Endothelial cell of umbilical vein (primary cell): Measurements from ENCODE around the gene TRAPPC2. TPM values are rescaled to one million over a fixed set of nuclear protein-coding genes. Genes with fewer than 3 reads are reported as not detected.

ENCODE experiments used
- BruUV-seq: library from RNA; stranded (reverse); fragments of 400-500 nt; replicated peaks from 2 replicates; lab custom pipeline; 2021; lab: Mats Ljungman, UMichigan
- CTCF ChIA-PET: fragments of 300-600, 350-600 bp; sonication (Branson Sonifier 250); formaldehyde crosslinking; loops from one replicate; lab custom pipeline; 2021; ENCODE audit warnings: antibody characterized with exemption, inconsistent platforms; lab: Charles Lee
- POLR2A ChIA-PET: fragments of 300-600, 350-600 bp; sonication (Branson Sonifier 250); formaldehyde crosslinking; loops from one replicate; lab custom pipeline; 2021; ENCODE audit warnings: antibody characterized with exemption, inconsistent platforms; lab: Charles Lee
- DNase-seq: peaks from one replicate; pipeline ENCODE4 v3.0.0-alpha.2; 2011; ENCODE audit warnings: low read depth, low spot score
- FAIRE-seq: peaks from 2 replicates; lab custom pipeline; 2011; peaks lifted over from hg19 to GRCh38; lab: Jason Lieb, UNC
- H2AFZ ChIP-seq: 2 replicates; pipeline ENCODE4 v1.6.0; 2012; ENCODE audit warnings: low read depth, low read length, control low read depth, inconsistent platforms
- H3K27ac ChIP-seq: 2 replicates; pipeline ENCODE4 v1.5.1; 2011; ENCODE audit warnings: low read depth, mild to moderate bottlenecking, control low read depth, low read length, moderate library complexity; ENCODE audit not compliant: insufficient read depth
- H3K27me3 ChIP-seq, 2 experiments: 2 replicates each; pipeline versions ENCODE4 v1.6.0 to v1.6.1; 2011; ENCODE audit warnings: low read length in 2 of 2, mixed read lengths in 1 of 2; ENCODE audit not compliant: control insufficient read depth in 2 of 2, insufficient read depth in 2 of 2
- H3K36me3 ChIP-seq, 2 experiments: 2 replicates in 1 of 2; 3 replicates in 1 of 2; pipeline ENCODE4 v1.5.1; 2011; ENCODE audit warnings: low read length in 2 of 2, mild to moderate bottlenecking in 1 of 2, moderate library complexity in 1 of 2; ENCODE audit not compliant: control insufficient read depth in 2 of 2, insufficient read depth in 2 of 2; ENCODE audit errors: extremely low read depth in 1 of 2
- H3K4me1 ChIP-seq: 3 replicates; pipeline ENCODE4 v1.5.1; 2011; ENCODE audit warnings: mild to moderate bottlenecking, low read length; ENCODE audit not compliant: control insufficient read depth, insufficient read depth; ENCODE audit errors: extremely low read depth
- H3K4me2 ChIP-seq: 2 replicates; pipeline ENCODE4 v1.6.1; 2011; ENCODE audit warnings: low read length, control low read depth, mixed read lengths; ENCODE audit not compliant: insufficient read depth
- H3K4me3 ChIP-seq, 3 experiments: fragments of 200-600 bp in 1 of 3; sonication (generic), shearing (Covaris generic) in 1 of 3; replicated peaks in 1 of 3; 2 replicates each; pipeline ENCODE4 v1.5.1; 2011 to 2016; ENCODE audit warnings: control low read depth in 3 of 3, low read length in 3 of 3, mild to moderate bottlenecking in 2 of 3, inconsistent platforms in 1 of 3, low read depth in 1 of 3, moderate library complexity in 1 of 3; ENCODE audit not compliant: insufficient read depth in 1 of 3
- H3K79me2 ChIP-seq: 2 replicates; pipeline ENCODE4 v1.6.0; 2012; ENCODE audit warnings: low read length, inconsistent platforms; ENCODE audit not compliant: control insufficient read depth, insufficient read depth
- H3K9ac ChIP-seq: replicated peaks from 2 replicates; pipeline ENCODE3; 2011; ENCODE audit warnings: low read length, control low read depth; ENCODE audit not compliant: insufficient read depth; ENCODE audit errors: extremely low read depth
- H3K9me1 ChIP-seq: replicated peaks from 3 replicates; pipeline ENCODE4 v1.6.0; 2011; ENCODE audit warnings: mild to moderate bottlenecking, low read length; ENCODE audit not compliant: control insufficient read depth, insufficient read depth; ENCODE audit errors: extremely low read depth
- H3K9me3 ChIP-seq: replicated peaks from 2 replicates; pipeline ENCODE4 v1.5.1; 2012; ENCODE audit warnings: low read length, inconsistent platforms; ENCODE audit not compliant: control insufficient read depth, insufficient read depth
- H4K20me1 ChIP-seq: replicated peaks from 2 replicates; pipeline ENCODE3; 2011; ENCODE audit warnings: mild to moderate bottlenecking, low read length; ENCODE audit not compliant: control insufficient read depth, insufficient read depth; ENCODE audit errors: extremely low read depth
- CTCF ChIP-seq, 2 donors: IDR thresholded peaks; 1 replicate in 1 of 2; 2 replicates in 1 of 2; pipeline ENCODE4 v1.5.1; 2011; ENCODE audit warnings: low read length in 2 of 2, mild to moderate bottlenecking in 2 of 2, moderate library complexity in 2 of 2, control low read depth in 1 of 2, inconsistent platforms in 1 of 2, low read depth in 1 of 2; ENCODE audit not compliant: insufficient read depth in 1 of 2; ENCODE audit errors: extremely low read depth in 1 of 2
- EZH2 ChIP-seq: IDR thresholded peaks from 2 replicates; pipeline ENCODE4 v1.6.1; 2012; ENCODE audit warnings: borderline replicate concordance, low read depth, mild to moderate bottlenecking, moderate library complexity, low read length, inconsistent platforms; ENCODE audit not compliant: severe bottlenecking
- FOS ChIP-seq: IDR thresholded peaks from 2 replicates; pipeline ENCODE4 v1.6.1; 2011; ENCODE audit warnings: mild to moderate bottlenecking, low read length, moderate library complexity, borderline replicate concordance; ENCODE audit not compliant: insufficient read depth
- GATA2 ChIP-seq: IDR thresholded peaks from 2 replicates; pipeline ENCODE4 v1.7.0; 2011; ENCODE audit warnings: low read depth, mild to moderate bottlenecking, moderate library complexity, mixed read lengths, low read length; ENCODE audit not compliant: insufficient read length, insufficient read depth
- JUN ChIP-seq: IDR thresholded peaks from 2 replicates; pipeline ENCODE4 v1.6.1; 2011; ENCODE audit warnings: borderline replicate concordance, low read depth; ENCODE audit not compliant: insufficient read length, insufficient read depth
- MAX ChIP-seq: IDR thresholded peaks from 2 replicates; pipeline ENCODE4 v1.6.1; 2011; ENCODE audit not compliant: insufficient read depth, insufficient read length
- MYC ChIP-seq: IDR thresholded peaks from one replicate; pipeline ENCODE4 v1.6.1; 2011; ENCODE audit warnings: mild to moderate bottlenecking, low read depth, low read length
- POLR2A ChIP-seq: IDR thresholded peaks from 2 replicates; pipeline ENCODE4 v1.6.1; 2012; ENCODE audit warnings: low read depth, mild to moderate bottlenecking, control low read depth, low read length
- POLR2AphosphoS5 ChIP-seq: IDR thresholded peaks from 2 replicates; pipeline ENCODE4 v1.6.1; 2012; ENCODE audit warnings: low read depth, mild to moderate bottlenecking, control low read depth, low read length, moderate library complexity; ENCODE audit not compliant: insufficient read depth
- dilution Hi-C: fragments of 300-500 bp; cut with MboI; formaldehyde crosslinking; loops from one replicate; pipeline ENCODE4 v1.15.0; 2019; ENCODE audit warnings: low sequenced_read_pairs; ENCODE audit not compliant: extremely low pct_ligation_motif_present
- intact Hi-C: fragments of 100-400 bp; cut with micrococcal nuclease; formaldehyde crosslinking; loops from one replicate; pipeline ENCODE4 v1.10.0; 2022
- polyA plus RNA-seq, 4 experiments: library from polyadenylated mRNA; depleted of rRNA in 3 of 4; stranded (reverse) in 3 of 4; unstranded in 1 of 4; fragments of >200 nt; gene quantifications; 2 replicates each; pipeline versions ENCODE4 v1.2.1 to v1.2.3, GENCODE V29; 2011 to 2012; ENCODE audit warnings: missing spikeins in 1 of 4
- total RNA-seq: library from RNA; stranded (reverse); gene quantifications from 2 replicates; pipeline ENCODE4 v1.2.3, GENCODE V29; 2021

The TRAPPC2 gene
- total and polyA plus RNA-seq, 2 donors (not counting 3 experiments of a cell fraction or from before 2014, with no cell fraction given) = 6.6 to 13.0 TPM

GRCh38 chrX:13741695-13742094 lies 7.3 kb upstream of the TRAPPC2 start:
- no peak for TF ChIP-seq GATA2
- no peak for TF ChIP-seq POLR2A
- TF ChIP-seq JUN = no peak
- TF ChIP-seq FOS = no peak
- no peak for TF ChIP-seq MAX
- TF ChIP-seq MYC = no peak
- no peak for TF ChIP-seq POLR2AphosphoS5
- TF ChIP-seq CTCF (IDR thresholded peaks at IDR 0.05; ENCODE audit: extremely low read depth in 1 of 2, insufficient read depth in 1 of 2, low read depth in 1 of 2, low read length in 2 of 2) = no peak
- TF ChIP-seq EZH2 = no peak
- Histone ChIP-seq H2AFZ (no peak overlapping the region), H3K27me3 (no peaks in the 10 kb centered on the region), H3K9ac (no peak overlapping the region), H3K4me3 (no peak overlapping the region), H3K36me3 (no peaks in the 10 kb centered on the region), H3K79me2 (no peaks in the 10 kb centered on the region), H3K4me1 (no peaks in the 10 kb centered on the region), H3K4me2 (no peak overlapping the region), H3K27ac (no peak overlapping the region), H3K9me3 (no peaks in the 10 kb centered on the region), H3K9me1 (no peaks in the 10 kb centered on the region), H4K20me1 (no peaks in the 10 kb centered on the region)
- DNase-seq = no peak
- BruUV-seq = no TSS peak
- POLR2A ChIA-PET = no interaction called here
- FAIRE-seq = no peak
- dilution Hi-C loops (no loop called here), intact Hi-C loops (no loop called here)
- CTCF ChIA-PET = no interaction called here
